ENCODE data around the gene USP40. TPM values are rescaled to one million over a fixed set of nuclear protein-coding genes. Genes with fewer than 3 reads are reported as not detected.

USP40 gene
- total RNA-seq, 1 experiment from 2014 or later, result 127 TPM

GRCh38 chr2:233468047-233468740 lies 98.4 kb downstream of the USP40 start:
- H3K9me3 ChIP-seq (ENCODE audit: insufficient read depth, low read depth), result no peaks in the 10 kb centered on the region
- ChIA-PET POLR2A (ENCODE audit: unreplicated experiment) (interaction anchor here (0.6 to 0.7 kb wide), 2 partner anchors 327 to 483 kb away, joined by 4 to 5 read pairs; no protein-coding TSS in a partner anchor), CTCF (no interaction called here)
- no peak overlapping the region for H3K27ac ChIP-seq
- no peaks in the 10 kb centered on the region for H3K27me3 ChIP-seq (ENCODE audit: insufficient read depth, low read depth)
- no peak overlapping the region for H3K4me2 ChIP-seq
- no peak for DNase-seq
- no peak overlapping the region for H2AFZ ChIP-seq
- no peaks in the 10 kb centered on the region for H3K79me2 ChIP-seq (ENCODE audit: low read depth)
- no peak overlapping the region for H3K4me3 ChIP-seq
- TF ChIP-seq CTCF (conservative IDR thresholded peaks at IDR 0.05), result no peak
- TF ChIP-seq EZH2 (IDR thresholded peaks at IDR 0.05; ENCODE audit: low read depth), result no peak
- H4K20me1 ChIP-seq (ENCODE audit: insufficient read depth), result 0 out of 2 replicates have a peak, but pooled peaks cover 3% of the 10 kb centered on the region
- no TSS peak for BruUV-seq (replicated peaks)
- no peaks in the 10 kb centered on the region for H3K4me1 ChIP-seq (replicated peaks; ENCODE audit: insufficient read depth)
- H3K9me2 ChIP-seq (ENCODE audit: insufficient read depth), result no peaks in the 10 kb centered on the region
- intact Hi-C loops (cut with micrococcal nuclease; ENCODE audit: unreplicated experiment), result no loop called here
- peaks cover 21% of the 10 kb centered on the region; the same call in 1 of the 2 replicates for H3K36me3 ChIP-seq (ENCODE audit: low read depth)
- no peaks in the 10 kb centered on the region for H3F3A ChIP-seq (ENCODE audit: insufficient read depth, low read depth)

DNA sequence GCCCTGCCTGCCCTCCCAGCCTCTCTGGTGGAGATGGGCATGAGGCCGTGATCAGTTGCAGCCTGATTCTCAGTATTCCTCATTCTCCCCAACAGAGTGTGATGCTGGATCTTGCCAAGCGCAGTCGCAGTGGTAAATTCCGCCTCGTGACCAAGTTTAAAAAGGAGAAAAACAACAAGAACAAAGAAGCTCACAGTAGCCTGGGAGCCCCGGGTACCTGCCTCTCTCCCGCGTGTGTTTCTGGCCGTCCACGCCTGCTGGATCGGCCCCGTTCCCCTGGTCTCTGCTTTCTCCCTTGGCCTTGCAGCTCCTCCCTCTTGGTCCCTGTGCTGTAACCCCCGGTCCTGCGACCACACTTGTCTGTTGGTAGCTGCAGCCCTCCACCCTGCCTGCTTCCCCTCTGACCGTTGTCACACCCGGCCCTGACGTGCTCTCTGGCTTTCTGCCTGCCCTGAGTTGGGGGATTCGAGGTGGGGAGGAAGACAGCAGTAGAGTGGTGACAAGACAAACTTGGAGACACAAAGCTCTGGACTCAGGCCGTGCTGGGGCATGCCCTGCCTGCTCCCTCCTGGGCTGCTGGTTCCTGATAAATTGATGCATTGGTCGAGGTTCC lies 99.5 kb downstream of the USP40 start:
- no peak overlapping the region for H3K27ac ChIP-seq
- no peaks in the 10 kb centered on the region for H3K27me3 ChIP-seq (ENCODE audit: insufficient read depth, low read depth)
- H3K4me1 ChIP-seq (replicated peaks; ENCODE audit: insufficient read depth), result no peaks in the 10 kb centered on the region
- H3K36me3 ChIP-seq (ENCODE audit: low read depth), result peaks cover 22% of the 10 kb centered on the region
- no peaks in the 10 kb centered on the region for H3F3A ChIP-seq (ENCODE audit: insufficient read depth, low read depth)
- ChIA-PET CTCF (no interaction called here), POLR2A (ENCODE audit: unreplicated experiment) (interaction anchor here (0.6 to 0.7 kb wide), 2 partner anchors 240 to 328 kb away, joined by 3 to 4 read pairs; no protein-coding TSS in a partner anchor)
- H3K9me3 ChIP-seq (ENCODE audit: insufficient read depth, low read depth), result no peaks in the 10 kb centered on the region
- TF ChIP-seq CTCF (conservative IDR thresholded peaks at IDR 0.05), result no peak
- TF ChIP-seq EZH2 (IDR thresholded peaks at IDR 0.05; ENCODE audit: low read depth), result no peak
- no peaks in the 10 kb centered on the region for H3K9me2 ChIP-seq (ENCODE audit: insufficient read depth)
- no peak overlapping the region for H2AFZ ChIP-seq
- no peaks in the 10 kb centered on the region for H3K79me2 ChIP-seq (ENCODE audit: low read depth)
- no peak overlapping the region for H3K4me3 ChIP-seq
- no peak for DNase-seq
- intact Hi-C loops (cut with micrococcal nuclease; ENCODE audit: unreplicated experiment), result no loop called here
- no peak overlapping the region for H3K4me2 ChIP-seq
- no TSS peak for BruUV-seq (replicated peaks)
- 0 out of 2 replicates have a peak, but pooled peaks cover 3% of the 10 kb centered on the region for H4K20me1 ChIP-seq (ENCODE audit: insufficient read depth)

- H3K9me3 ChIP-seq (ENCODE audit: insufficient read depth, low read depth), result no peaks in the 10 kb centered on the region
- H2AFZ ChIP-seq, result no peak overlapping the region
- DNase-seq, result no peak
- H3K9me2 ChIP-seq (ENCODE audit: insufficient read depth), result no peaks in the 10 kb centered on the region
- ChIA-PET CTCF (no interaction called here), POLR2A (ENCODE audit: unreplicated experiment) (interaction anchor here (0.6 kb wide), 1 partner anchor 416 kb away, joined by 4 read pairs; no protein-coding TSS in a partner anchor)
- no peak overlapping the region for H3K4me2 ChIP-seq
- TF ChIP-seq CTCF (conservative IDR thresholded peaks at IDR 0.05) (no peak), EZH2 (IDR thresholded peaks at IDR 0.05; ENCODE audit: low read depth) (no peak)
- H3K36me3 ChIP-seq (ENCODE audit: low read depth), result peaks cover 24% of the 10 kb centered on the region
- no peaks in the 10 kb centered on the region for H3K79me2 ChIP-seq (ENCODE audit: low read depth)
- BruUV-seq (replicated peaks), result no TSS peak
- no peak overlapping the region for H3K4me3 ChIP-seq
- no peaks in the 10 kb centered on the region for H3K27me3 ChIP-seq (ENCODE audit: insufficient read depth, low read depth)
- H3K27ac ChIP-seq, result no peak overlapping the region
- H3K4me1 ChIP-seq (replicated peaks; ENCODE audit: insufficient read depth), result no peaks in the 10 kb centered on the region
- intact Hi-C loops (cut with micrococcal nuclease; ENCODE audit: unreplicated experiment), result no loop called here
- no peaks in the 10 kb centered on the region for H4K20me1 ChIP-seq (ENCODE audit: insufficient read depth)
- H3F3A ChIP-seq (ENCODE audit: insufficient read depth, low read depth), result no peaks in the 10 kb centered on the region
Observed at GRCh38 chr2:233464531-233465240, 101.9 kb downstream of the USP40 start.

Data from PC-9 (cell line).